HG03280 (cell line): Measurements from ENCODE around the gene PRRT3.
"Not testable (repeated sequence)": the region's sequence is repeated elsewhere in the genome, so short reads cannot be mapped to it uniquely, and the experiment has no call there.

Experiments
- ATAC-seq: cut with Tn5 transposase; IDR thresholded peaks from one replicate; pipeline ENCODE4 v1.9.1; 2021; ENCODE audit warnings: mild to moderate bottlenecking, moderate library complexity; ENCODE audit not compliant: unreplicated experiment

The PRRT3 gene

DNA sequence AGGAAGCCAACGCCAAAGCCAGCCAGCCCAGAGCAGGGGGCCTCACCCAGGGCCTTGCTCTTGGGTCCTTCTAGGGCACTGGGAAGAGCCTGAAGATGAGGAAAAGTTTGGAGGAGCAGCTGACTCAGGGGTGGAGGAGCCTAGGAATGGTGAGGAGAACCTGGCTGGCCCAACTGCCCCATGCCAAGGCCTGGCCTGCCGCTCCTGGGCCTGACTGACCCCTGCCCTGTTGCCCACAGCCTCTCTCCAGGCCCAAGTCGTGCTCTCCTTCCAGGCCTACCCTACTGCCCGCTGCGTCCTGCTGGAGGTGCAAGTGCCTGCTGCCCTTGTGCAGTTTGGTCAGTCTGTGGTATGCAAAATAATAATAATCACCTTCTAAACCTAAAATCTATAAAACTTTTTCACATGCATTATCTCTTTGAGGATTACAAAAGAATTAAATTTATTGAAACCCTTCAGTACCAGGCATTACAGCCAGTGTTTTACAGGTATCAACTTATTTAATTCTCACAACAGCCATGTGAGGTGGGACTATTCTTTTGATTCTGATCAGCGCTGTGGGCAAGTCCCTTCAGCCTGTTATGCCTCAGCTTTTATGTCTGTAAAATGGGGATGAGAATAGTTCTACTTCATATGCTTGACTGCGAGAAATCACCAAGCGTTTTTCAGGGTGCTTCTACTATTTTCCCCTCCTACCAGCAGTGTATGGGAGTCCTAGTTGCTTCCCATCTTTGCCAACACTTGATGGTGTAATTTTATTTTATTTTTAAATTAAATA, 33.8 kb downstream of the PRRT3 start:
- no peak for ATAC-seq

GRCh38 chr3:9917820-9918219, 34.4 kb downstream of the PRRT3 start:
- ATAC-seq = no peak

DNA sequence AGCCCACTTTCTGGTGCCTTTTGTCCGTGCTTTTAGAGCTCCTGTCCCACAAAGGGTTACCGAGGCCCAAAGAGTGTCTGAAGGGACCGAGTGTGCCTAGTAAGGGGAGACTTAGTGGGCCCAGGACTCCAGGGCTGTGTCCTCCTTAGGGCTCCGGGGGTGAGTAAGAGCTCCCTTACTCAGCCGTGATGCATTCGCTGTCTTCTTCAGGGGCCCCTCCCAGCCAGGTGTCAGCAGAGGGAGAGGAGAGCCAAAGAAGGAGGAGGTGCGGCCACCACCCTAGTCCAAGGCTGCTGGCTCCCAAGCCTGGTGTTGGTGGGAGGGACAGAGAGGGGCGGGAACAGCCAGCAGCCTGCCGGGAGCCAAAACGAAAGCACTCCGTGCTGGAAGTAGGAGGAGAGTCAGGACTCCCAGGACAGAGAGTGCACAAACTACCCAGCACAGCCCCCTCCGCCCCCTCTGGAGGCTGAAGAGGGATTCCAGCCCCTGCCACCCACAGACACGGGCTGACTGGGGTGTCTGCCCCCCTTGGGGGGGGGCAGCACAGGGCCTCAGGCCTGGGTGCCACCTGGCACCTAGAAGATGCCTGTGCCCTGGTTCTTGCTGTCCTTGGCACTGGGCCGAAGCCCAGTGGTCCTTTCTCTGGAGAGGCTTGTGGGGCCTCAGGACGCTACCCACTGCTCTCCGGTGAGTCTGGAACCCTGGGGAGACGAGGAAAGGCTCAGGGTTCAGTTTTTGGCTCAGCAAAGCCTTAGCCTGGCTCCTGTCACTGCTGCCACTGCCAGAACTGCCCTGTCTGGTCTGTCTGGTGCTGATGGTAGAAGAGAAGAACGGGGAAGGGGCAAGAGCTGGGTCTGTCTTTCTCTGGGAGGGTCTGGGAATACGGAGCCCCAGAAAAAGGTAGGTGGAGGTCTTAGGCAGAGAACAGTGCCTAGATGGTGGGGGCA, 35.2 kb downstream of the PRRT3 start, which contains the start of gene IL17RC:
Gene IL17RC (plus strand): TSS at position 365 of the 947 bp plus-strand sequence. CDS start 218 bp downstream, at position 583.
- no peak for ATAC-seq

- ATAC-seq = no peak
Measured at GRCh38 chr3:9916346-9916733, 35.9 kb downstream of the PRRT3 start.

DNA sequence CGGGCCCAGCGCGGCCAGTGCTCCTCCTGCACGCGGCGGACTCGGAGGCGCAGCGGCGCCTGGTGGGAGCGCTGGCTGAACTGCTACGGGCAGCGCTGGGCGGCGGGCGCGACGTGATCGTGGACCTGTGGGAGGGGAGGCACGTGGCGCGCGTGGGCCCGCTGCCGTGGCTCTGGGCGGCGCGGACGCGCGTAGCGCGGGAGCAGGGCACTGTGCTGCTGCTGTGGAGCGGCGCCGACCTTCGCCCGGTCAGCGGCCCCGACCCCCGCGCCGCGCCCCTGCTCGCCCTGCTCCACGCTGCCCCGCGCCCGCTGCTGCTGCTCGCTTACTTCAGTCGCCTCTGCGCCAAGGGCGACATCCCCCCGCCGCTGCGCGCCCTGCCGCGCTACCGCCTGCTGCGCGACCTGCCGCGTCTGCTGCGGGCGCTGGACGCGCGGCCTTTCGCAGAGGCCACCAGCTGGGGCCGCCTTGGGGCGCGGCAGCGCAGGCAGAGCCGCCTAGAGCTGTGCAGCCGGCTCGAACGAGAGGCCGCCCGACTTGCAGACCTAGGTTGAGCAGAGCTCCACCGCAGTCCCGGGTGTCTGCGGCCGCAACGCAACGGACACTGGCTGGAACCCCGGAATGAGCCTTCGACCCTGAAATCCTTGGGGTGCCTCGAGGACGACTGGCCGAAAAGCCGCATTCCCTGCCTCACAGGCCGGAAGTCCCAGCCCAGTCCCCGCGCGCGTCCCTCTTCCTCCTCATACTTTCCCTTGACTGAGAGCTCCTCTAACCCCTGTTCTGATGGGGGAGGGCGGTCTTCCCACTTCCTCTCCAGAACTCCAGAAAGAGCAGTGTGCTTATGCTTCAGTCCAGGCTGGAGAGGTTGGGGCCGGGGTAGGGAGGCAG, 36.7 kb downstream of the PRRT3 start:
- no peak for ATAC-seq

GRCh38 chr3:9914559-9915253, 37.5 kb downstream of the PRRT3 start:
- ATAC-seq = no peak

DNA sequence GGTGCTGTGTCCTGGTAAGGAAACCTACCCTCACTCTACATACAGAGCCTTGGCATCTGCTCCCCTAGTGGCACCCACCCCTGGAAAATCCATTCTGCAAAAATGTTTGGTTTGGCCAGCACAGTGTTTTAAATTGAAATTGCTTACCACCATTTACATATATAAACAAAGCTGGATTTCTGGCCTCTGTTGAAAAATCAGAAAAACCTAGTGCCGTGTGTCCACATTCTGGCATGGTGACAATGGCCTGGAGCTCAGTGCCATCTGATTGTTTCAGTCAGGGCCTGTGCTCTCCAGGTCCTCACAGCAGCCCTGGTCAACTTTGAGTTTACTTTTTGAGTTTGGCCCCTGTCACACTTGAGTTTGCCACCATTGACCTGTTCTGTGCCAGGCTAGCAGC, 38.2 kb downstream of the PRRT3 start:
- no peak for ATAC-seq

- no peak for ATAC-seq
Measured at GRCh38 chr3:9913601-9914000, 38.6 kb downstream of the PRRT3 start.

GRCh38 chr3:9912294-9912935, 39.8 kb downstream of the PRRT3 start:
- no peak for ATAC-seq

DNA sequence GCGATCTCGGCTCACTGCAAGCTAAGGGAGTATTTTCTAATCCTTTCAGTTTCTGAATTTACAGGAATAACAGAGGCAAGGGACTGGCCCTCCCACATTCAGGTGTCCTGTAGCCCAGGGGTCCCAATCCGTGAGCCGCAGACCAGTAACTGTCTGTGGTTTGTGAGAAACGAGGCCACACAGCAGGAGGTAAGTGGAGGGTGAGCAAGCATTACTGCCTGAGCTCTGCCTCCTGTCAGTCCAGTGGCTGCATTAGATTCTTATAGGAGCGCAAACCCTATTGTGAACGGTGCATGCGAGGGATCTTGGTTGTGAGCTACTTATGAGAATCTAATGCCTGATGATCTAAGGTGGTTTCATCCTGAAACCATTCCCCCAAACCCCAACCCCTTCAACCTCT, 40.3 kb downstream of the PRRT3 start:
- ATAC-seq = no peak

GRCh38 chr3:9909221-9910013, 42.8 kb downstream of the PRRT3 start:
- no peak for ATAC-seq

- ATAC-seq = no peak
Measured at GRCh38 chr3:9908286-9908685, 43.9 kb downstream of the PRRT3 start.

DNA sequence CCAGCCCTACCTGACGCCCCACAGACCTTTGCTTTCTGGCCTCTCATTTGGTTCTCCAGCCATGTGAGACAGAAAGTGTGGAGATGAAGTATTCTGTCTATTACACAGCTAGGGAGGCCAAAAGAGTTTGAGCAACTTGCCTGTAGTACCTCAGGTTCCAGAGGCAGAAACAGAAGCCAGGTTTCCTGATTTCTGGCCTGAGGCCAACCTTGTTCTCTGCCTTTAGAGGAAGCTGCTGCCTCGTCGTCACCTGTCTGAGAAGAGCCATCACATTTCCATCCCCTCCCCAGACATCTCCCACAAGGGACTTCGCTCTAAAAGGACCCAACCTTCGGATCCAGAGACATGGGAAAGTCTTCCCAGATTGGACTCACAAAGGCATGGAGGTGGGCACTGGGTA, 45.7 kb downstream of the PRRT3 start:
- ATAC-seq = no peak

DNA sequence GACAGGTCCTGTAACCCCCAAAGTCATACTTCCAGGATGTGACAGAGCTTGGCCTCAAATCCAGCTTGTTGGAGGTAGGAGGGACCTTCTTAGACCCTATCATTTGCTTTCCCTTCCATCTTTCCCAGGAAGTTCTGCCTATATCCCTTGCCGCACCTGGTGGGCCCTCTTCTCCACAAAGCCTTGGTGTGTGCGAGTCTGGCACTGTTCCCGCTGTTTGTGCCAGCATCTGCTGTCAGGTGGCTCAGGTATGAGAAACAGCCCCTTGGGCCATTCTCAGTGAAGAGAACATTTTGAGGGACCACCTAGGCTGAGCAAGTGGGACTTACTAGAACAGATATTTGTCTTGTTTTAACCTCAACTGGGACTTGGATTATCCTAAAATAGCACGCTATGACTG, 48.3 kb downstream of the PRRT3 start:
- no peak for ATAC-seq

DNA sequence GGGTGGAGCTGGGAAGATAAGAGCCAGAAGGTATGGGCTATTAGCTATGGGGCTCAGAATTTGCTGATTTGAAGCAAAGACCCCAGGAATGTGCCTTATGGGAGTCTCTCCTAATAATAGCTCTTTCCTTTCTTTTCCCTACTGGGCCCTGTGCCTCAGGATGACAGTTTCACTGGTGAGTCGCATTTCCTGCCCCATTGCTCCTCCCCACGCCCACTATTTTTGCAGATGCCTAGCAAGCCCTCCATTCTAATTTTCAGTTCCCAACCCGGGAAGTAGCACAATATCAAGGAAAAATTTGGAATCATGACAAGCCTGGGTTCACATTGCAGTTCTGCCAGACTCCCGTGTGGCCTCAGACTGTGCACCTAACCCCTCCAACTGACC, 49.0 kb downstream of the PRRT3 start:
- no peak for ATAC-seq

- no peak for ATAC-seq
Measured at GRCh38 chr3:9902372-9903237, 49.6 kb downstream of the PRRT3 start, which contains the start of gene IL17RE. Gene IL17RE (plus strand): TSS chr3:9902848. CDS start chr3:9902933, 85 bp downstream.

- no peak for ATAC-seq
Measured at GRCh38 chr3:9901967-9902366, 50.2 kb downstream of the PRRT3 start.

- ATAC-seq = not testable (repeated sequence)
Measured at GRCh38 chr3:9900965-9901415, 51.2 kb downstream of the PRRT3 start.
